Central memory CD8-positive, alpha-beta T cell (primary cell): ENCODE results near the gene OR4Q3.
"Not testable (repeated sequence)": the region's sequence is repeated elsewhere in the genome, so short reads cannot be mapped to it uniquely, and the experiment has no call there.

Experiments used
- ATAC-seq: fragments of 150-1000 bp; cut with Tn5 transposase; replicated peaks from 2 replicates; pipeline ENCODE4 v1.10.0; 2022; ENCODE audit warnings: mild to moderate bottlenecking, moderate FRiP score, moderate number of reproducible peaks; ENCODE audit not compliant: poor library complexity, severe bottlenecking; ENCODE audit errors: extremely low read depth
- DNase-seq, 2 donors: peaks; one replicate each; pipeline ENCODE4 v3.0.0; 2021; ENCODE audit warnings: low spot score in 2 of 2
- H3K27ac Mint-ChIP-seq: one replicate; pipeline ENCODE4 v1.8.0; 2022; ENCODE audit warnings: low read depth, mild to moderate bottlenecking, moderate library complexity, mixed read lengths
- H3K27me3 Mint-ChIP-seq: one replicate; pipeline ENCODE4 v1.8.0; 2022; ENCODE audit warnings: mixed read lengths
- H3K36me3 Mint-ChIP-seq: one replicate; pipeline ENCODE4 v1.8.0; 2022; ENCODE audit warnings: mild to moderate bottlenecking, moderate library complexity, mixed read lengths; ENCODE audit not compliant: insufficient read depth
- H3K4me1 Mint-ChIP-seq: one replicate; pipeline ENCODE4 v1.8.0; 2022; ENCODE audit warnings: mixed read lengths
- H3K4me3 Mint-ChIP-seq: one replicate; pipeline ENCODE4 v1.8.0; 2022; ENCODE audit warnings: mild to moderate bottlenecking, moderate library complexity, mixed read lengths
- H3K9me3 Mint-ChIP-seq: one replicate; pipeline ENCODE4 v1.8.0; 2022; ENCODE audit warnings: mixed read lengths

OR4Q3 gene

DNA sequence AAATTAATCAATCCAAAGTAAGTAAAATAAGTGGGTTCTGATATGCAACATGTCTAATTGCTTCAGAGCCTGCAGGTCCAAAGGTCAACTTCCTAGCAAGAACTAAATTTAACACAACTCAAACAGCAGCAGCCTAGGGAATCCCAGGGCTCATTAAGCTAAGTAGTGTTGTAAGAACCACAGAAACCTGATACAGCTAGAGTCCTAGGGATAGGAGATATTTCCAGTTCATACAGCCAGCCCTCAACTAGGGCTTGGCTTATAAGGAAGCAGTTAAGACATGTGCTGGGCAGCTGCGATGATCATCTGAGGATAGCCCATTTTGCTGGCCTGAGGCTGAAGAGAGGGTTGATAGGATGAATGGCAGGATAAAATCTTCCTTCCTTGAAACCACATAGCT is at the start of gene OR4Q3:
Gene OR4Q3 (plus strand): TSS at position 316 of the 400 bp plus-strand sequence.
- no peaks in the 10 kb centered on the region for H3K27me3 Mint-ChIP-seq
- H3K4me1 Mint-ChIP-seq: no peaks in the 10 kb centered on the region
- DNase-seq (no peak), ATAC-seq (no peak)
- peaks cover 11% of the 10 kb centered on the region for H3K9me3 Mint-ChIP-seq
- H3K27ac Mint-ChIP-seq: no peak within 1 kb of the TSS
- H3K4me3 Mint-ChIP-seq: no peak within 1 kb of the TSS
- no peaks in the 10 kb centered on the region for H3K36me3 Mint-ChIP-seq

- DNase-seq (no peak), ATAC-seq (no peak)
- no peaks in the 10 kb centered on the region for H3K4me1 Mint-ChIP-seq
- peaks cover 7% of the 10 kb centered on the region for H3K9me3 Mint-ChIP-seq
- H3K36me3 Mint-ChIP-seq: no peaks in the 10 kb centered on the region
- no peak overlapping the region for H3K4me3 Mint-ChIP-seq
- H3K27me3 Mint-ChIP-seq: no peaks in the 10 kb centered on the region
- H3K27ac Mint-ChIP-seq: no peak overlapping the region
These were observed 14.0 kb upstream of the OR4Q3 start for GRCh38 chr14:19729359-19729758.

- H3K27me3 Mint-ChIP-seq: no peaks in the 10 kb centered on the region
- H3K4me3 Mint-ChIP-seq: no peak overlapping the region
- DNase-seq (no peak), ATAC-seq (no peak)
- H3K9me3 Mint-ChIP-seq: peaks cover 7% of the 10 kb centered on the region
- no peak overlapping the region for H3K27ac Mint-ChIP-seq
- H3K4me1 Mint-ChIP-seq: no peaks in the 10 kb centered on the region
- H3K36me3 Mint-ChIP-seq: no peaks in the 10 kb centered on the region
These were observed 13.6 kb upstream of the OR4Q3 start for GRCh38 chr14:19729763-19730162.

- H3K27me3 Mint-ChIP-seq, ATAC-seq, H3K36me3 Mint-ChIP-seq, DNase-seq, H3K4me1 Mint-ChIP-seq, H3K4me3 Mint-ChIP-seq, H3K27ac Mint-ChIP-seq: not testable (repeated sequence)
- peaks cover 10% of the 10 kb centered on the region for H3K9me3 Mint-ChIP-seq
These were observed 9.5 kb upstream of the OR4Q3 start for GRCh38 chr14:19733893-19734292.

GRCh38 chr14:19752316-19752715 is 8.9 kb downstream of the OR4Q3 start:
- not testable (repeated sequence) for H3K27ac Mint-ChIP-seq, H3K9me3 Mint-ChIP-seq, DNase-seq, ATAC-seq, H3K4me1 Mint-ChIP-seq, H3K4me3 Mint-ChIP-seq, H3K36me3 Mint-ChIP-seq, H3K27me3 Mint-ChIP-seq

GRCh38 chr14:19754172-19754571 is 10.8 kb downstream of the OR4Q3 start:
- H3K4me1 Mint-ChIP-seq: no peaks in the 10 kb centered on the region
- peaks cover 6% of the 10 kb centered on the region for H3K9me3 Mint-ChIP-seq
- H3K27ac Mint-ChIP-seq: no peak overlapping the region
- ATAC-seq (no peak), DNase-seq (no peak)
- no peak overlapping the region for H3K4me3 Mint-ChIP-seq
- peaks cover 2% of the 10 kb centered on the region for H3K36me3 Mint-ChIP-seq
- H3K27me3 Mint-ChIP-seq: no peaks in the 10 kb centered on the region

DNA sequence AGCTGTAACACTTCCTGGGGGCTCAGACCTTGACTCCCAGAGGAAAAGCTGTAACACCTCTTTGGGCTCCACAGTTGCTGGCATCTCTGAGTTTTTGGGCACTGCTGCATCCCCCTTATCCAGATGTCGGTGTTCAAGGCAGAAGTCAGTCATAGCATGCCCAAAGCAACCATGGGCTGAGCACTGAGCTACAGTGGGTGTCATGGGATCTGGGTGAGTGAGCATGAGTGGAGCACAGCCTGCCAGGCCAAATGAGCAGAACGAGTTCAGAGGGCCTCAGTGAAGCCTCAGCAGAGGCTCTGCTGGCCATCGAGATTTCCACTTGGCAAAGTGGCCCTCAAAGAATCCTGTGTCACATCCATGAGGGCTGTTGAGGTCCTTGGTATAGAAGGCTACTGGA is 28.1 kb downstream of the OR4Q3 start:
- H3K4me1 Mint-ChIP-seq, DNase-seq, H3K36me3 Mint-ChIP-seq, ATAC-seq, H3K27me3 Mint-ChIP-seq, H3K4me3 Mint-ChIP-seq, H3K27ac Mint-ChIP-seq: not testable (repeated sequence)
- H3K9me3 Mint-ChIP-seq: peaks cover 26% of the 10 kb centered on the region

DNA sequence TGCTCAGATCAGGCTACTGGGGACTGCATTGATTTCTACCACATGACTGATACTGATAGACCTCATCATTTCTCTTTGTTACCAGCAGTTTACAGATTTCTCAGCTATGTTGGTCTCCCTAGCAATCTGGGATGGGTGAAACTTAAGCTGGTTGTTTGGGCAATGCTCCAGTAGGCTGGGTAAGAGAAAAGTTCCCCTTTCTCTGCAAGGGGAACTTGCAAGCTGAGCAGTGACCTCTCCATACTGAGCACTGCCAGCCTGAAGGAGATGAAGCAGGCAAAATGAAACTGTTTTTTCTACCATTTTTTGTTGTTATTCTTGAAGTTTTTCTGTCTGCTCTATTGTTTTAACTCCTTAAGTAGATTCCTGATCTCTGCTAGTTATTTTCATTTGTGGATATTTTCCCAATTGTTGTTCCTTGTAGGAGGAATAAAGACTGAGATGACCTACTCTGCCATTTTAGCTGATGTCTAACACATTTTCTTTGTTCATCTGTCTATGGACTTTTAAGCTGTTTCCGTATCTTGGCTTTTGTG is 28.6 kb downstream of the OR4Q3 start:
- no peak for DNase-seq
- H3K27me3 Mint-ChIP-seq: no peaks in the 10 kb centered on the region
- peaks cover 26% of the 10 kb centered on the region for H3K9me3 Mint-ChIP-seq
- no peak overlapping the region for H3K27ac Mint-ChIP-seq
- ATAC-seq: peak; percentile 12
- H3K4me1 Mint-ChIP-seq: no peaks in the 10 kb centered on the region
- H3K4me3 Mint-ChIP-seq: no peak overlapping the region
- H3K36me3 Mint-ChIP-seq: peaks cover 1% of the 10 kb centered on the region

GRCh38 chr14:19772454-19772853 is 29.1 kb downstream of the OR4Q3 start:
- not testable (repeated sequence) for ATAC-seq, H3K36me3 Mint-ChIP-seq, H3K4me3 Mint-ChIP-seq, H3K27ac Mint-ChIP-seq, DNase-seq, H3K4me1 Mint-ChIP-seq, H3K27me3 Mint-ChIP-seq
- peaks cover 26% of the 10 kb centered on the region for H3K9me3 Mint-ChIP-seq

- H3K9me3 Mint-ChIP-seq: peaks cover 26% of the 10 kb centered on the region
- not testable (repeated sequence) for DNase-seq, H3K27me3 Mint-ChIP-seq, H3K4me1 Mint-ChIP-seq, H3K27ac Mint-ChIP-seq, H3K36me3 Mint-ChIP-seq, H3K4me3 Mint-ChIP-seq, ATAC-seq
These were observed 29.8 kb downstream of the OR4Q3 start, which contains the start of gene OR4M1 for GRCh38 chr14:19773204-19773603. Gene OR4M1, plus strand, starts transcription at chr14:19773504. Its CDS starts 6,819 bp downstream, at chr14:19780323.

DNA sequence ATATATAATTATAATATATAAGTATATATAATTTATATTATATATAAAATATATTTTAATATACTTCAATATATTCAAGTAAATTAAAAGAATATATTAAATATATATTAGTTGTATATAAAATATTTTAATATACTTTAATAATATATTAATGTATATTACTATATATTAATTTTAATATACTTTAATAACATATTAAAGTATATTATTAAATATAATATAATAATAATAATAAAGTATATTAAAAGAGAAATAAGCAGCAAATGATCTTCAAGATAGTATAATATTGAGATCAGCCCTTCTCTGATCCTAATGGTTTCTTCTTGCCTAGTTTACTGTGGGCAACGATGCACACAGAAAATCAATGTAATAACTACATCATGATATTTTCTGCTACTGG is 32.2 kb downstream of the OR4Q3 start:
- no peak for DNase-seq
- Mint-ChIP-seq H3K4me1 (no peaks in the 10 kb centered on the region), H3K36me3 (peaks cover 1% of the 10 kb centered on the region), H3K4me3 (no peak overlapping the region), H3K9me3 (peaks cover 29% of the 10 kb centered on the region), H3K27ac (no peak overlapping the region), H3K27me3 (no peaks in the 10 kb centered on the region)
- ATAC-seq: no peak

DNA sequence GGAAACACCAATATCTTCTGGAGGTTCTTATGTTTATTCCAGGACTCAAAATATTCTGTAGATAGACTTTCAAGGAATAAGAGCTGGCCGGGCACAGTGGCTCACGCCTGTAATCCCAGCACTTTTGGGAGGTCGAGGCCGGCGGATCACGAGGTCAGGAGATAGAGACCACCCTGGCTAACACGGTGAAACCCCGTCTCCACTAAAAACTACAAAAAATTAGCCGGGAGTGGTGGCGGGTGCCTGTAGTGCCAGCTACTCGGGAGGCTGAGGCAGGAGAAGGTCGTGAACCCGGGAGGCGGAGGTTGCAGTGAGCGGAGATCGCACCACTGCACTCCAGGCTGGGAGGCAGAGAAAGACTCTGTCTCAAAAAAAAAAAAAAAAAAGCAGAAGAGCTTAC is 42.5 kb downstream of the OR4Q3 start:
- not testable (repeated sequence) for H3K36me3 Mint-ChIP-seq, H3K27ac Mint-ChIP-seq, H3K27me3 Mint-ChIP-seq, H3K9me3 Mint-ChIP-seq, H3K4me3 Mint-ChIP-seq, H3K4me1 Mint-ChIP-seq, ATAC-seq, DNase-seq

DNA sequence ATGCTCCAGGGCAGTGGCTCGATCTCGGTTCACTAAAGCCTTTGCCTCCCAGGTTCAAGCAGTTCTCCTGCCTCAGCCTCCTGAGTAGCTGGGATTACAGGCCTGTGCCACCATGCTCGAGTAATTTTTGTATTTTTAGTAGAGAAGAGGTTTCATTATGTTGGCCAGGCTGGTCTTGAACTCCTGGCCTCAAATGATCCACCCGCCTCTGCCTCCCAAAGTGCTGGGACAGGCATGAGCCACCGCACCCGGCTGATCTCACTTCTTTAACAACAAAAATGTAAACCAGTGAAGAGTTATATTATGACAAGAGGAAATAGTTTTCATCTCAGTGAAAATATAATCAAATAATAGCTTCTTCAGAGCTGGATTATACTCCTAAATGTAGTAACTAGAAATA is 43.9 kb downstream of the OR4Q3 start:
- ATAC-seq, H3K4me1 Mint-ChIP-seq, H3K27me3 Mint-ChIP-seq, H3K27ac Mint-ChIP-seq, H3K36me3 Mint-ChIP-seq, DNase-seq, H3K4me3 Mint-ChIP-seq, H3K9me3 Mint-ChIP-seq: not testable (repeated sequence)

- not testable (repeated sequence) for H3K4me3 Mint-ChIP-seq, H3K27ac Mint-ChIP-seq, H3K9me3 Mint-ChIP-seq, H3K4me1 Mint-ChIP-seq, H3K36me3 Mint-ChIP-seq, H3K27me3 Mint-ChIP-seq, DNase-seq, ATAC-seq
These were observed 44.8 kb downstream of the OR4Q3 start for GRCh38 chr14:19788150-19788549.
